Osteoblast (primary cell): ENCODE results near the gene ATP8A1. TPM values are rescaled to one million over a fixed set of nuclear protein-coding genes. Genes with fewer than 3 reads are reported as not detected.
A peak's percentile ranks its signal among the peaks of the same experiment; 100 is the strongest.

ENCODE experiments used
- DNase-seq: peaks from one replicate; pipeline ENCODE4 v3.0.0; 2011; ENCODE audit warnings: low spot score, mixed read lengths; ENCODE audit not compliant: insufficient read length; ENCODE audit errors: missing footprints
- H2AFZ ChIP-seq: 2 replicates; pipeline ENCODE4 v1.6.0; 2011; ENCODE audit warnings: mild to moderate bottlenecking, low read length
- H3K27ac ChIP-seq: 2 replicates; pipeline ENCODE4 v1.5.1; 2011; ENCODE audit warnings: mild to moderate bottlenecking, low read depth, low read length, moderate library complexity
- H3K27me3 ChIP-seq: 2 replicates; pipeline ENCODE4 v1.6.0; 2012; ENCODE audit warnings: mild to moderate bottlenecking, control low read depth, inconsistent platforms, low read length, moderate library complexity; ENCODE audit not compliant: insufficient read depth
- H3K36me3 ChIP-seq: 2 replicates; pipeline ENCODE4 v1.5.1; 2011; ENCODE audit warnings: mild to moderate bottlenecking, low read length, control low read depth, moderate library complexity; ENCODE audit not compliant: insufficient read depth
- H3K4me1 ChIP-seq: 2 replicates; pipeline ENCODE4 v1.5.1; 2011; ENCODE audit warnings: mild to moderate bottlenecking, low read length, control low read depth, moderate library complexity; ENCODE audit not compliant: insufficient read depth
- H3K4me2 ChIP-seq: 2 replicates; pipeline ENCODE4 v1.6.0; 2011; ENCODE audit warnings: mild to moderate bottlenecking, low read length; ENCODE audit not compliant: insufficient read depth
- H3K4me3 ChIP-seq: fragments of 200-600 bp; sonication (generic); 3 replicates; pipeline ENCODE4 v1.5.1; 2012; ENCODE audit warnings: mild to moderate bottlenecking, low read length, inconsistent platforms; ENCODE audit not compliant: insufficient read depth
- H3K79me2 ChIP-seq: 2 replicates; pipeline ENCODE4 v1.6.0; 2012; ENCODE audit warnings: mild to moderate bottlenecking, low read length, control low read depth, inconsistent platforms; ENCODE audit not compliant: insufficient read depth
- H3K9me3 ChIP-seq: 2 replicates; pipeline ENCODE4 v1.5.1; 2011; ENCODE audit warnings: low read depth, low read length, control low read depth
- H4K20me1 ChIP-seq: 2 replicates; pipeline ENCODE4 v1.6.0; 2012; ENCODE audit warnings: mild to moderate bottlenecking, low read length, control low read depth; ENCODE audit not compliant: insufficient read depth
- CTCF ChIP-seq: IDR thresholded peaks from 2 replicates; pipeline ENCODE4 v1.5.1; 2011; ENCODE audit warnings: mild to moderate bottlenecking, low read depth, low read length, moderate library complexity; ENCODE audit errors: extremely low read depth
- total RNA-seq: library from RNA; depleted of rRNA; stranded (reverse); fragments of >200 nt; gene quantifications from 2 replicates; pipeline ENCODE4 v1.2.3, GENCODE V29; 2012

ATP8A1 gene
- total RNA-seq, 1 donor = 2.5 TPM

GRCh38 chr4:42656679-42656943 lies 294 bp downstream of the ATP8A1 start:
- no peak for TF ChIP-seq CTCF
- H3K27me3 ChIP-seq = no peaks in the 10 kb centered on the region
- no peaks in the 10 kb centered on the region for H3K79me2 ChIP-seq
- DNase-seq = no peak
- peak overlapping the region; percentile 74 for H3K4me3 ChIP-seq
- peak overlapping the region; percentile 87 for H2AFZ ChIP-seq
- H3K9me3 ChIP-seq = no peaks in the 10 kb centered on the region
- no peaks in the 10 kb centered on the region for H3K36me3 ChIP-seq
- peaks cover 22% of the 10 kb centered on the region for H3K4me1 ChIP-seq
- H3K27ac ChIP-seq = no peak overlapping the region
- peak overlapping the region; percentile 92 for H3K4me2 ChIP-seq
- no peaks in the 10 kb centered on the region for H4K20me1 ChIP-seq

- H4K20me1 ChIP-seq = no peaks in the 10 kb centered on the region
- H3K4me3 ChIP-seq = peak overlapping the region; percentile 74
- peaks cover 22% of the 10 kb centered on the region for H3K4me1 ChIP-seq
- H3K27ac ChIP-seq = no peak overlapping the region
- H3K4me2 ChIP-seq = peak overlapping the region; percentile 92
- no peaks in the 10 kb centered on the region for H3K27me3 ChIP-seq
- no peak for TF ChIP-seq CTCF
- peak overlapping the region; percentile 87 for H2AFZ ChIP-seq
- H3K79me2 ChIP-seq = no peaks in the 10 kb centered on the region
- H3K36me3 ChIP-seq = no peaks in the 10 kb centered on the region
- peak; percentile 85 for DNase-seq
- H3K9me3 ChIP-seq = no peaks in the 10 kb centered on the region
Measured at GRCh38 chr4:42655921-42656678, 805 bp downstream of the ATP8A1 start.

GRCh38 chr4:42655269-42655637 lies 1.7 kb downstream of the ATP8A1 start:
- peaks cover 22% of the 10 kb centered on the region for H3K4me1 ChIP-seq
- no peaks in the 10 kb centered on the region for H3K79me2 ChIP-seq
- no peak overlapping the region for H3K4me3 ChIP-seq
- no peak for TF ChIP-seq CTCF
- H3K27me3 ChIP-seq = no peaks in the 10 kb centered on the region
- H3K27ac ChIP-seq = no peak overlapping the region
- H3K36me3 ChIP-seq = no peaks in the 10 kb centered on the region
- no peaks in the 10 kb centered on the region for H4K20me1 ChIP-seq
- no peaks in the 10 kb centered on the region for H3K9me3 ChIP-seq
- H3K4me2 ChIP-seq = no peak overlapping the region
- no peak overlapping the region for H2AFZ ChIP-seq
- no peak for DNase-seq

GRCh38 chr4:42654631-42655268 lies 2.2 kb downstream of the ATP8A1 start:
- Histone ChIP-seq H3K9me3 (no peaks in the 10 kb centered on the region), H3K79me2 (no peaks in the 10 kb centered on the region), H2AFZ (no peak overlapping the region), H3K4me3 (no peak overlapping the region), H4K20me1 (no peaks in the 10 kb centered on the region), H3K27me3 (no peaks in the 10 kb centered on the region), H3K36me3 (no peaks in the 10 kb centered on the region), H3K4me1 (peaks cover 22% of the 10 kb centered on the region), H3K27ac (no peak overlapping the region), H3K4me2 (no peak overlapping the region)
- no peak for TF ChIP-seq CTCF
- peak; percentile 81 for DNase-seq
